HL-60 (cell line): ENCODE data around the gene LARP4B.

Experiments
- DNase-seq, 2 experiments: peaks; one replicate each; pipeline ENCODE4 v3.0.0-alpha.2; 2010 to 2020; ENCODE audit warnings: low read depth in 1 of 2, low spot score in 1 of 2
- H3K27ac ChIP-seq: fragments of 250-450 bp; sonication (Bioruptor Pico); replicated peaks from 2 replicates; pipeline ENCODE4 v1.5.1; 2020; ENCODE audit warnings: mild to moderate bottlenecking, moderate library complexity
- H3K27me3 ChIP-seq: fragments of 250-450 bp; sonication (Bioruptor Pico); 2 replicates; pipeline ENCODE4 v1.5.1; 2021; ENCODE audit warnings: mild to moderate bottlenecking, moderate library complexity; ENCODE audit not compliant: insufficient read depth, poor library complexity, severe bottlenecking
- H3K4me3 ChIP-seq: replicated peaks from 2 replicates; pipeline ENCODE4 v1.5.1; 2011; ENCODE audit warnings: mild to moderate bottlenecking, control low read depth, low read length; ENCODE audit not compliant: insufficient read depth
- GABPA ChIP-seq: IDR thresholded peaks from 2 replicates; pipeline ENCODE4 v1.6.1; 2012; ENCODE audit warnings: low read depth
- POLR2AphosphoS5 ChIP-seq: IDR thresholded peaks from 2 replicates; pipeline ENCODE4 v1.6.1; 2012; ENCODE audit warnings: low read depth
- SPI1 ChIP-seq: IDR thresholded peaks from 2 replicates; pipeline ENCODE4 v1.6.1; 2012; ENCODE audit warnings: low read depth, mild to moderate bottlenecking, borderline replicate concordance
- TF ChIP-seq, protein P1 (sequence below): IDR thresholded peaks from 2 replicates; pipeline ENCODE4 v1.6.1; 2012; ENCODE audit warnings: low read depth; ENCODE audit not compliant: insufficient replicate concordance
- TF ChIP-seq, protein P2 (sequence below): IDR thresholded peaks from one replicate; pipeline ENCODE4 v1.5.1; 2011; ENCODE audit warnings: low read length, control low read depth, inconsistent platforms; ENCODE audit not compliant: insufficient read depth

The LARP4B gene

DNA sequence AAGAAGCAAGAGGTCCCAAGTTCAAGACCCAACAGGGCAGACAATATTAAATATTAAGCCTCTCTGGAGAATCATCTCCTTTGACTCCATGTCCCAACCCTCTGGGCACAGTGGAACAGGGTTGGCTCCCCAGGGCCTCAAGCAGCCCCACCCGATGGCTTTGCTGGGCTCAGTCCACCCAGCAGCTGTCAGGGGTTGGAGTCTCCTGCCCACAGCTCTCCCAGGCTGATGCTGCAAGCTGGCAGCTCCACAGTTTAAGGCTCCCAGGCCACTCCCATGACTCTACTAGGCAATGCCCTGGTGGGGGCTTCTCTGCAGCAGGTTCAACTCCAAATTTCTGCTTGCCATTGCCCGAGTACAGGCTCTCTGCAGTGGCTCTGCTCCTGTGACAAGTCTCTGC is 55.1 kb downstream of the LARP4B start:
- Histone ChIP-seq H3K27me3 (no peaks in the 10 kb centered on the region), H3K27ac (no peak overlapping the region), H3K4me3 (no peak overlapping the region)
- no peak for DNase-seq
- TF ChIP-seq POLR2AphosphoS5 = no peak
- TF ChIP-seq, protein P1, sequence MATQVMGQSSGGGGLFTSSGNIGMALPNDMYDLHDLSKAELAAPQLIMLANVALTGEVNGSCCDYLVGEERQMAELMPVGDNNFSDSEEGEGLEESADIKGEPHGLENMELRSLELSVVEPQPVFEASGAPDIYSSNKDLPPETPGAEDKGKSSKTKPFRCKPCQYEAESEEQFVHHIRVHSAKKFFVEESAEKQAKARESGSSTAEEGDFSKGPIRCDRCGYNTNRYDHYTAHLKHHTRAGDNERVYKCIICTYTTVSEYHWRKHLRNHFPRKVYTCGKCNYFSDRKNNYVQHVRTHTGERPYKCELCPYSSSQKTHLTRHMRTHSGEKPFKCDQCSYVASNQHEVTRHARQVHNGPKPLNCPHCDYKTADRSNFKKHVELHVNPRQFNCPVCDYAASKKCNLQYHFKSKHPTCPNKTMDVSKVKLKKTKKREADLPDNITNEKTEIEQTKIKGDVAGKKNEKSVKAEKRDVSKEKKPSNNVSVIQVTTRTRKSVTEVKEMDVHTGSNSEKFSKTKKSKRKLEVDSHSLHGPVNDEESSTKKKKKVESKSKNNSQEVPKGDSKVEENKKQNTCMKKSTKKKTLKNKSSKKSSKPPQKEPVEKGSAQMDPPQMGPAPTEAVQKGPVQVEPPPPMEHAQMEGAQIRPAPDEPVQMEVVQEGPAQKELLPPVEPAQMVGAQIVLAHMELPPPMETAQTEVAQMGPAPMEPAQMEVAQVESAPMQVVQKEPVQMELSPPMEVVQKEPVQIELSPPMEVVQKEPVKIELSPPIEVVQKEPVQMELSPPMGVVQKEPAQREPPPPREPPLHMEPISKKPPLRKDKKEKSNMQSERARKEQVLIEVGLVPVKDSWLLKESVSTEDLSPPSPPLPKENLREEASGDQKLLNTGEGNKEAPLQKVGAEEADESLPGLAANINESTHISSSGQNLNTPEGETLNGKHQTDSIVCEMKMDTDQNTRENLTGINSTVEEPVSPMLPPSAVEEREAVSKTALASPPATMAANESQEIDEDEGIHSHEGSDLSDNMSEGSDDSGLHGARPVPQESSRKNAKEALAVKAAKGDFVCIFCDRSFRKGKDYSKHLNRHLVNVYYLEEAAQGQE = no peak
- no peak for TF ChIP-seq SPI1
- TF ChIP-seq GABPA = no peak
- TF ChIP-seq, protein P2, sequence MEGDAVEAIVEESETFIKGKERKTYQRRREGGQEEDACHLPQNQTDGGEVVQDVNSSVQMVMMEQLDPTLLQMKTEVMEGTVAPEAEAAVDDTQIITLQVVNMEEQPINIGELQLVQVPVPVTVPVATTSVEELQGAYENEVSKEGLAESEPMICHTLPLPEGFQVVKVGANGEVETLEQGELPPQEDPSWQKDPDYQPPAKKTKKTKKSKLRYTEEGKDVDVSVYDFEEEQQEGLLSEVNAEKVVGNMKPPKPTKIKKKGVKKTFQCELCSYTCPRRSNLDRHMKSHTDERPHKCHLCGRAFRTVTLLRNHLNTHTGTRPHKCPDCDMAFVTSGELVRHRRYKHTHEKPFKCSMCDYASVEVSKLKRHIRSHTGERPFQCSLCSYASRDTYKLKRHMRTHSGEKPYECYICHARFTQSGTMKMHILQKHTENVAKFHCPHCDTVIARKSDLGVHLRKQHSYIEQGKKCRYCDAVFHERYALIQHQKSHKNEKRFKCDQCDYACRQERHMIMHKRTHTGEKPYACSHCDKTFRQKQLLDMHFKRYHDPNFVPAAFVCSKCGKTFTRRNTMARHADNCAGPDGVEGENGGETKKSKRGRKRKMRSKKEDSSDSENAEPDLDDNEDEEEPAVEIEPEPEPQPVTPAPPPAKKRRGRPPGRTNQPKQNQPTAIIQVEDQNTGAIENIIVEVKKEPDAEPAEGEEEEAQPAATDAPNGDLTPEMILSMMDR = no peak

DNA sequence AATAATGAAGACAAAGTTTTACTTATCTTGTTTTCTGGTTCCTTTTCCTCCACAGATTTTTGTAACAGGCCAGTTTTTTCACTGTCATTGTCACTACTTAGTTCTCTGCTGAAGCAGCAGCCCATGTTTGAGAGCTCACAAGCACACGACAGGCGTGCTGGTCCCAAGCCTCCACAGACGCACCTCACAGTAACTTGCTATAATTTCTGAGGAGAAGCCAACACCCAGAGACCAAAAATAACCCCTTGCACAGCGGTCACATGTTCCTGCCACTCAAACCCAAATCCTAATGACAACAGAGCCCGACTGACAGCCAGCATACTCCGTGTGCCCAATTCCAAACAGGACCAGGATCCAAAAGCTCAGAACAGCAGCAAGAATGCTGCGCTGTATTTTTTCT is 58.5 kb downstream of the LARP4B start:
- no peak for DNase-seq
- no peaks in the 10 kb centered on the region for H3K27me3 ChIP-seq
- TF ChIP-seq SPI1 = no peak
- TF ChIP-seq, protein P1 = no peak

DNA sequence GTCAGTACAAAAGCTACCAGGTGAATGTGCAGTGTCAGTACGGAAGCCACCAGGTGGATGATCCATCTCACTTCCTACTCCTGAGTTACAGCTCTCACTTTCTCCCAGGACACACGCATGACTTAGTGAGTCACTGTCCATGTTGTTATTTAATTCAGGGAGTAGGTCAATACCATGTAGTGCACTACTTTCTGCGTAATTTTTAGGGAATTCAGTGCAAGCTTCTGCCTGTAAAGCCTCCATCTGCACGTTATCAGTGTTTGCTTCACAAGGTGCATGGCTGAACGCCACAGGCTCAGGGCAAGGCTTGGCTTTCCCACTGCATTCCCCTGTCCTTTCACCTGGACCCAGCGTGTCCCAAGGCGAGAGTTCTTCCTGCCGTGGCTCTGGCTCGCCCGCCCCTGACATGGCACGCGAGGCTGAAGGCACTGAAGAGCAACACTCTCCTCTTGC is 59.5 kb downstream of the LARP4B start:
- no peak for TF ChIP-seq GABPA
- no peak for TF ChIP-seq SPI1
- no peak for TF ChIP-seq POLR2AphosphoS5
- TF ChIP-seq, protein P1 = no peak
- TF ChIP-seq, protein P2 = no peak
- Histone ChIP-seq H3K27me3 (no peaks in the 10 kb centered on the region), H3K27ac (no peak overlapping the region), H3K4me3 (no peak overlapping the region)
- no peak for DNase-seq

More for the DNA sequence above, 58.5 kb downstream of the LARP4B start:
- H3K27ac ChIP-seq = no peak overlapping the region
- no peak overlapping the region for H3K4me3 ChIP-seq
